Measurements from ENCODE around the gene KCNH2. TPM values are rescaled to one million over a fixed set of nuclear protein-coding genes. Genes with fewer than 3 reads are reported as not detected.

The KCNH2 gene
- polyA plus RNA-seq, 1 of the 3 experiments (the other 2 are of a cell fraction), result 2.2 TPM

DNA sequence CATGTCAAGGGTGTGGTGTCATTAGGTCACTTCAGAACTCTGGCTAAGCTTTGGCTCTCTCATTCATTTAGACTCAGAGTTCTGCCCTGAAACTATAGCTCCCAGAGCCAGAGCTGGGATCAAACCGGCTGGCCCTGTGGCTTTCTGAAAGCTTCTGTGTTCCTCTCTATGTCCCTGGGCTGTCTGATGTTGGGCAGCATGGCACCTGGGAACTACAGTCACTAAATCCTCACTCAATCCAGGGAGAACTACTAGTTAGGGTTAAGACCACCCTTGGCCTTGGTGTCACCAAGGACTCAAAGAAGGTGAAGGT, 32.9 kb upstream of the KCNH2 start:
- DNase-seq, result no peak
- H3K4me3 ChIP-seq (ENCODE audit: low read depth in 2 of 2, low read length in 1 of 2), result no peak overlapping the region
- no peaks in the 10 kb centered on the region for H4K20me1 ChIP-seq (ENCODE audit: insufficient read depth)
- 75% methylated on average over 1 of the region's 1 CpG for WGBS (ENCODE audit: low lambda C conversion rate)
- no peak overlapping the region for H3K9ac ChIP-seq
- ChIA-PET POLR2A (interaction anchor here (0.6 kb wide), 1 partner anchor 12 kb away, joined by 3 read pairs; no protein-coding TSS in a partner anchor), CTCF (interaction anchor here (0.7 to 11.3 kb wide), 17 partner anchors 10 to 643 kb away, joined by 3 to 151 read pairs (median 5); partner anchors contain the start of genes ATG9B, FASTK, GBX1 and NOS3)
- no peaks in the 10 kb centered on the region for H3K9me3 ChIP-seq
- H3K36me3 ChIP-seq (replicated peaks in 1 of 2; ENCODE audit: control insufficient read depth in 1 of 2, insufficient read depth in 2 of 2, low read length in 1 of 2), result no peaks in the 10 kb centered on the region
- H3K79me2 ChIP-seq (ENCODE audit: insufficient read depth), result no peaks in the 10 kb centered on the region
- TF ChIP-seq, protein P1, sequence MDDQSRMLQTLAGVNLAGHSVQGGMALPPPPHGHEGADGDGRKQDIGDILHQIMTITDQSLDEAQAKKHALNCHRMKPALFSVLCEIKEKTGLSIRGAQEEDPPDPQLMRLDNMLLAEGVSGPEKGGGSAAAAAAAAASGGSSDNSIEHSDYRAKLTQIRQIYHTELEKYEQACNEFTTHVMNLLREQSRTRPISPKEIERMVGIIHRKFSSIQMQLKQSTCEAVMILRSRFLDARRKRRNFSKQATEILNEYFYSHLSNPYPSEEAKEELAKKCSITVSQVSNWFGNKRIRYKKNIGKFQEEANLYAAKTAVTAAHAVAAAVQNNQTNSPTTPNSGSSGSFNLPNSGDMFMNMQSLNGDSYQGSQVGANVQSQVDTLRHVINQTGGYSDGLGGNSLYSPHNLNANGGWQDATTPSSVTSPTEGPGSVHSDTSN (IDR thresholded peaks at IDR 0.05), result no peak
- TF ChIP-seq, protein P2, sequence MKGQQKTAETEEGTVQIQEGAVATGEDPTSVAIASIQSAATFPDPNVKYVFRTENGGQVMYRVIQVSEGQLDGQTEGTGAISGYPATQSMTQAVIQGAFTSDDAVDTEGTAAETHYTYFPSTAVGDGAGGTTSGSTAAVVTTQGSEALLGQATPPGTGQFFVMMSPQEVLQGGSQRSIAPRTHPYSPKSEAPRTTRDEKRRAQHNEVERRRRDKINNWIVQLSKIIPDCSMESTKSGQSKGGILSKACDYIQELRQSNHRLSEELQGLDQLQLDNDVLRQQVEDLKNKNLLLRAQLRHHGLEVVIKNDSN (IDR thresholded peaks at IDR 0.05; ENCODE audit: borderline replicate concordance, low read depth), result no peak
- TF ChIP-seq CHD2 (IDR thresholded peaks at IDR 0.05; ENCODE audit: low read length, partially characterized antibody), result no peak
- TF ChIP-seq RAD21 (IDR thresholded peaks at IDR 0.05; ENCODE audit: low read length), result no peak
- no peak for TF ChIP-seq SMC3 (IDR thresholded peaks at IDR 0.05; ENCODE audit: low read depth, low read length)
- no peak for TF ChIP-seq POLR2AphosphoS5 (IDR thresholded peaks at IDR 0.05; ENCODE audit: low read depth, low read length)
- no peak for TF ChIP-seq GATA2 (CRISPR knock-in tag; IDR thresholded peaks at IDR 0.05)
- TF ChIP-seq NFIC (IDR thresholded peaks at IDR 0.05; ENCODE audit: borderline replicate concordance), result no peak
- no peak for TF ChIP-seq TEAD4 (IDR thresholded peaks at IDR 0.05; ENCODE audit: borderline replicate concordance, insufficient read depth)
- TF ChIP-seq, protein P3, sequence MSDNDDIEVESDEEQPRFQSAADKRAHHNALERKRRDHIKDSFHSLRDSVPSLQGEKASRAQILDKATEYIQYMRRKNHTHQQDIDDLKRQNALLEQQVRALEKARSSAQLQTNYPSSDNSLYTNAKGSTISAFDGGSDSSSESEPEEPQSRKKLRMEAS (IDR thresholded peaks at IDR 0.05; ENCODE audit: low read depth), result no peak
- TF ChIP-seq, protein P4, sequence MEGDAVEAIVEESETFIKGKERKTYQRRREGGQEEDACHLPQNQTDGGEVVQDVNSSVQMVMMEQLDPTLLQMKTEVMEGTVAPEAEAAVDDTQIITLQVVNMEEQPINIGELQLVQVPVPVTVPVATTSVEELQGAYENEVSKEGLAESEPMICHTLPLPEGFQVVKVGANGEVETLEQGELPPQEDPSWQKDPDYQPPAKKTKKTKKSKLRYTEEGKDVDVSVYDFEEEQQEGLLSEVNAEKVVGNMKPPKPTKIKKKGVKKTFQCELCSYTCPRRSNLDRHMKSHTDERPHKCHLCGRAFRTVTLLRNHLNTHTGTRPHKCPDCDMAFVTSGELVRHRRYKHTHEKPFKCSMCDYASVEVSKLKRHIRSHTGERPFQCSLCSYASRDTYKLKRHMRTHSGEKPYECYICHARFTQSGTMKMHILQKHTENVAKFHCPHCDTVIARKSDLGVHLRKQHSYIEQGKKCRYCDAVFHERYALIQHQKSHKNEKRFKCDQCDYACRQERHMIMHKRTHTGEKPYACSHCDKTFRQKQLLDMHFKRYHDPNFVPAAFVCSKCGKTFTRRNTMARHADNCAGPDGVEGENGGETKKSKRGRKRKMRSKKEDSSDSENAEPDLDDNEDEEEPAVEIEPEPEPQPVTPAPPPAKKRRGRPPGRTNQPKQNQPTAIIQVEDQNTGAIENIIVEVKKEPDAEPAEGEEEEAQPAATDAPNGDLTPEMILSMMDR (IDR thresholded peaks at IDR 0.05), result no peak
- no peak for TF ChIP-seq JUND (IDR thresholded peaks at IDR 0.05)
- TF ChIP-seq MEF2A (IDR thresholded peaks at IDR 0.05; ENCODE audit: borderline replicate concordance, low read depth), result no peak
- TF ChIP-seq YY1 (IDR thresholded peaks at IDR 0.05; ENCODE audit: low read depth), result no peak
- TF ChIP-seq, protein P5, sequence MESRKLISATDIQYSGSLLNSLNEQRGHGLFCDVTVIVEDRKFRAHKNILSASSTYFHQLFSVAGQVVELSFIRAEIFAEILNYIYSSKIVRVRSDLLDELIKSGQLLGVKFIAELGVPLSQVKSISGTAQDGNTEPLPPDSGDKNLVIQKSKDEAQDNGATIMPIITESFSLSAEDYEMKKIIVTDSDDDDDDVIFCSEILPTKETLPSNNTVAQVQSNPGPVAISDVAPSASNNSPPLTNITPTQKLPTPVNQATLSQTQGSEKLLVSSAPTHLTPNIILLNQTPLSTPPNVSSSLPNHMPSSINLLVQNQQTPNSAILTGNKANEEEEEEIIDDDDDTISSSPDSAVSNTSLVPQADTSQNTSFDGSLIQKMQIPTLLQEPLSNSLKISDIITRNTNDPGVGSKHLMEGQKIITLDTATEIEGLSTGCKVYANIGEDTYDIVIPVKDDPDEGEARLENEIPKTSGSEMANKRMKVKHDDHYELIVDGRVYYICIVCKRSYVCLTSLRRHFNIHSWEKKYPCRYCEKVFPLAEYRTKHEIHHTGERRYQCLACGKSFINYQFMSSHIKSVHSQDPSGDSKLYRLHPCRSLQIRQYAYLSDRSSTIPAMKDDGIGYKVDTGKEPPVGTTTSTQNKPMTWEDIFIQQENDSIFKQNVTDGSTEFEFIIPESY (IDR thresholded peaks at IDR 0.05; ENCODE audit: borderline replicate concordance, low read depth), result no peak
- no peak for TF ChIP-seq SIN3A (IDR thresholded peaks at IDR 0.05; ENCODE audit: borderline replicate concordance, low read depth, low read length)
- TF ChIP-seq, protein P6, sequence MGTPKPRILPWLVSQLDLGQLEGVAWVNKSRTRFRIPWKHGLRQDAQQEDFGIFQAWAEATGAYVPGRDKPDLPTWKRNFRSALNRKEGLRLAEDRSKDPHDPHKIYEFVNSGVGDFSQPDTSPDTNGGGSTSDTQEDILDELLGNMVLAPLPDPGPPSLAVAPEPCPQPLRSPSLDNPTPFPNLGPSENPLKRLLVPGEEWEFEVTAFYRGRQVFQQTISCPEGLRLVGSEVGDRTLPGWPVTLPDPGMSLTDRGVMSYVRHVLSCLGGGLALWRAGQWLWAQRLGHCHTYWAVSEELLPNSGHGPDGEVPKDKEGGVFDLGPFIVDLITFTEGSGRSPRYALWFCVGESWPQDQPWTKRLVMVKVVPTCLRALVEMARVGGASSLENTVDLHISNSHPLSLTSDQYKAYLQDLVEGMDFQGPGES (IDR thresholded peaks at IDR 0.05; ENCODE audit: low read depth, low read length), result no peak
- no peak for TF ChIP-seq FOXJ3 (CRISPR knock-in tag; IDR thresholded peaks at IDR 0.05)
- TF ChIP-seq NRF1 (IDR thresholded peaks at IDR 0.05; ENCODE audit: low read depth, low read length), result no peak
- TF ChIP-seq TCF12 (IDR thresholded peaks at IDR 0.05), result no peak
- no peak overlapping the region for H3K4me2 ChIP-seq
- no peak overlapping the region for H2AFZ ChIP-seq (ENCODE audit: low read depth)
- H3K4me1 ChIP-seq (ENCODE audit: control insufficient read depth in 1 of 2, insufficient read depth in 2 of 2, low read depth in 1 of 2, low read length in 1 of 2), result peaks cover 0 to 30% of the 10 kb centered on the region in 2 experiments; a peak in 1 of 4 replicates
- H3K9me2 ChIP-seq, result no peaks in the 10 kb centered on the region
- no peak overlapping the region for H3K27ac ChIP-seq (ENCODE audit: low read depth in 2 of 2, low read length in 1 of 2)
- no peaks in the 10 kb centered on the region for H3F3A ChIP-seq (replicated peaks; ENCODE audit: insufficient read depth)
- 0 out of 2 replicates have a peak, but pooled peaks cover under 1% of the 10 kb centered on the region for H3K27me3 ChIP-seq (ENCODE audit: insufficient read depth)
